Dermis lymphatic vessel endothelial cell (primary cell): Measurements from ENCODE around the gene ABHD16B. TPM values are rescaled to one million over a fixed set of nuclear protein-coding genes. Genes with fewer than 3 reads are reported as not detected.

Source experiments
- total RNA-seq: library from RNA; depleted of rRNA; stranded (reverse); fragments of >200 nt; gene quantifications from 2 replicates; pipeline ENCODE4 v1.2.1, GENCODE V29; 2014

The ABHD16B gene
- total RNA-seq, result not detected in 2 replicates

DNA sequence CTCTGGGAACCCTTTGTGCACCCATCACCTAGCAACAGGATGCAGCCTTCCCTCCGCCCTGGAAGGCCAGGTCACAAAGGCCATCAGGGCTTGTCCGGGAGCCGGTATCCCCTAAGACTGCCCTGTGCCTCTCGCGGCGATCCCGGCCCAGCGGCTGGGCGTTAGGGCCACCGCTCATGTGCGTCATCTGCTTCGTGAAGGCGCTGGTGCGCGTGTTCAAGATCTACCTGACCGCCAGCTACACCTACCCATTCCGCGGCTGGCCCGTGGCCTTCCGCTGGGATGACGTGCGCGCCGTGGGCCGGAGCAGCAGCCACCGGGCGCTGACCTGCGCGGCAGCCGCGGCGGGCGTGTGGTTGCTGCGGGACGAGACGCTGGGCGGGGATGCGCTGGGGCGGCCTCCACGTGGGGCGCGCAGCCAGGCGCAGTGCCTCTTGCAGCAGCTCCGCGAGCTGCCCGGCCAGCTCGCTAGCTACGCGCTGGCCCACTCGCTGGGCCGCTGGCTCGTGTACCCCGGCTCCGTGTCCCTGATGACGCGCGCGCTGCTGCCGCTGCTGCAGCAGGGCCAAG lies at the start of gene ABHD16B:
ABHD16B (plus strand) TSS at position 134 of the 570 bp plus-strand sequence; CDS start at position 177, 43 bp downstream.

DNA sequence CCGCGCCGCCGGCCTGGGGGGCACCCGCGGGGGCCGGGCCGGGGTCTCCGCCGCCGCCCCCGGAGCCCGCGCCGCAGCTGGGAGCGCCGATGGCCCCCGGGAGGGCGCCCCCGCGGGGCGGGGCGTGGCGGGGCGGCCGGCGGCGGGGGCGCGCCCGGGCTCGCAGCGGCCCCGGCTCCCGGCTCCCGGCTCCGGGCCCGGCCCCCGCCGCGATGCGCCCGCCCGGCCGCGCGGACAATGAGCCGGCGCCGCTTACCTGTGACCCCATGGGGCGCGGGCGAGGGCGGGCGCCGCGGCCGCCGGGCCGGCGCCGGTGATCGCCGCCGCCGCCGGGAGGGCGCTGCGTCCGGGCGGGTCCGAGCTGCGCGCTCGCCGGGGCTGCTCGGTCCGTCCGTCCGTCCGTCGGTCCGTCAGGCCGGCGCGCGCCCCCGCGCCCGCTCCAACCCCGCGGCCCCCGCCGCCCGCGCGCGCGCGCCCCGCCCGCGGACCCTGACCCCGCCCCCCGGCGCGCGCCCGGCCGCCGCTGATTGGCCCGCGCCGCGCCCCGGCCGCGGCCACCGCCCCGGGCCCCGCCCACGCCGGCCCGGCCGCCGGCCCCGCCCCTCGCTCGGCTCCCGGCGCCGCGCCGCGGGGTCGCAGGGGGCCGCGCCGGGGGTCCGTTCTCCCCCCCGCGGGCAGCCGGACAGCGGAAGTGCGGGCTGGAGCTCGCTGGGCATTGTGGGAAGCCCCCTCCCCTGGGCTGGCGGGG lies 30.3 kb upstream of the ABHD16B start, which contains the start of gene ZBTB46:
ZBTB46 (minus strand) TSS at position 424 of the 748 bp plus-strand sequence. CDS start 40,507 bp downstream, outside the sequence.

DNA sequence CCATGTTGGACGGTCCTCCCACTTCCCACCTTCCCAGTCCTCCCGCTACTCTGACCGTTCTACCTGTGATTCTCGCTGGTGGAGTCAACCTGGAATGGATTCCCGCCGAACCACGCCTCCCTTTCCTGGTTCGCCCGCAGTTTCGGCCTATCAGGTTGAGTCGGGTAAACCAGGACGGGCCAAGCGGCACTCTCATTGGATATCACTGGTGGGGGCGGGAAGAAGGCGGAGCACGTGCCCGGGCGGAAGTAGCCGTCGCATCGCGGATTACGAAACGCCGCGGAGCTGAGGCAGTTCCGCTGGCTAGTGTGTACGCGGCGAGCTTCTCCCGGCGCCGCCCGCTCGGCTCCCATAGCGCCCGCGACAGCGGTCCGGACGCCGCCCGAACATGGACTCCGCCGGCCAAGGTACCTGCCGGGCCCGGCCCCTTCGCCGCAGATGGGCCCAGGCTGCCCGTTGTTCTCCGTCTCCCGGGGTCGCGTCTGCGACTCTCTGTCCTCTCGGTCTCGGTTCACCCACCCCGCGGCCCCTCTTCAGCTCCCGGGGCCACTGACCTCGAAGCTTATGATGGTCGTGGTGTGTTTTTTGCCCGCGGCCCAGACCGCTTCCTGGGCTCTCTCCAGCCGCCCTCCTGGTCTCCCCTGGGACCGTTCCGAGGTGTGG lies 3.8 kb downstream of the ABHD16B start, which contains the start of gene TPD52L2:
TPD52L2 (plus strand) TSS at position 293 of the 663 bp plus-strand sequence; CDS start at position 389, 96 bp downstream.

DNA sequence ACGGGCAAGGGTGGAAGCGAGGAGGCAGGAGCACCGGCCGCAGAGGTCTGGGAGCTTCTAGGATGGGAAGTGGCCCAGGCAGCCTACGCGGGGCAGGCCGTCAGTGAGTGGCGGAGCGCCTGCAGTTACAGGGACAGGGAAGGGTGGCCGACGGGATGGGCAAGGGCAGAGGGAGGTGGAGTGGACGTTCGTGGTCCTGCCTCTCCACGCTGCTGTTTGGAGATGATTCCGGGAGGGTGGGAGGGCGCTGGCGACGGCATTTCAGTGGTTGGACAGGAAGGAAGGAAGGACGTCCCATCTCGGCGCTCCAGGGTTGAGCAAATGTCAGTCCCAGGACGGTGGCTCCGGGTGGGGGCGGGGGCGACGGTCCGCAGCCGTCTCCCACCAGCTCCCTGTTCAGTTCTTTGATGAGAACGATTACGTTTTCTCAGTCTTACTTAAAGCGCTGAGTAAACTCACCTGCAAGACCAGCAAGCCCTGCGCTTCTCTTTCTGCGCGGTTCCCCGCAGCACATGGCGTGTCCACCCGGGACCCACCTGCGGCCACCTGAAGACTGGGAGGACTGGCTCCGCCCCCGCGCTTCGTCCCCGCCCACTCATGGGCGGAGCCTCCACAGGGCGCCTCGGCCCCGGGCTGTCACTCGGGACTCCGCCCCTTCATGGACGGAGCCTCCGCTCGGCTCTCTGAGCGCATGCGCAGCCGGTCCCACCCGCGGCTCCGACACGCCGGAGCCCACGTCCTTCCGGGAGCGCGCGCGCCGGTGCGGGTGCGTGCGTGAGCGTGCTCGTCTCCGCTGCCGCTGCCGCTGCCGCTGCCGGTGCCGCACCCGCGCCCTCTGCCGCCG lies 33.3 kb downstream of the ABHD16B start, which contains the start of gene DNAJC5:
DNAJC5 (plus strand) TSS at position 769 of the 844 bp plus-strand sequence. CDS start 33,220 bp downstream, outside the sequence.

Other genes with a start within 250 kb of the ABHD16B start
- gene GMEB2, start 234.4 kb upstream of the ABHD16B start, total RNA-seq, result 6.0 and 6.9 TPM in 2 replicates
- 0.43 and 0.76 TPM in 2 replicates for gene STMN3, start 208.1 kb upstream of the ABHD16B start, total RNA-seq
- 4.7 and 5.6 TPM in 2 replicates for gene RTEL1, start 203.2 kb upstream of the ABHD16B start, total RNA-seq
- 1.3 and 1.8 TPM in 2 replicates for gene TNFRSF6B, start 164.8 kb upstream of the ABHD16B start, total RNA-seq
- 27.6 and 35.8 TPM in 2 replicates for gene ARFRP1, start 153.5 kb upstream of the ABHD16B start, total RNA-seq
- 14.4 and 14.6 TPM in 2 replicates for gene ZGPAT, start 153.5 kb upstream of the ABHD16B start, total RNA-seq
- gene LIME1, start 124.8 kb upstream of the ABHD16B start, total RNA-seq, result 0.86 and 0.87 TPM in 2 replicates
- gene SLC2A4RG, start 121.7 kb upstream of the ABHD16B start, total RNA-seq, result 5.5 and 6.4 TPM in 2 replicates
- gene ZBTB46, start 30.2 kb upstream of the ABHD16B start, total RNA-seq, result 78.5 and 87.3 TPM in 2 replicates
- 140 and 150 TPM in 2 replicates for gene TPD52L2, start 3.8 kb downstream of the ABHD16B start, total RNA-seq
- gene DNAJC5, start 33.6 kb downstream of the ABHD16B start, total RNA-seq, result 79.2 and 82.8 TPM in 2 replicates
- 31.2 and 33.3 TPM in 2 replicates for gene UCKL1, start 94.9 kb downstream of the ABHD16B start, total RNA-seq
- gene ZNF512B, start 108.4 kb downstream of the ABHD16B start, total RNA-seq, result 7.9 TPM in 2 replicates
- 3.3 TPM in 2 replicates for gene SAMD10, start 118.1 kb downstream of the ABHD16B start, total RNA-seq
- 65.9 and 73.3 TPM in 2 replicates for gene PRPF6, start 119.6 kb downstream of the ABHD16B start, total RNA-seq
- 3.3 and 5.8 TPM in 2 replicates for gene C20orf204, start 174.7 kb downstream of the ABHD16B start, total RNA-seq
- 17.7 and 30.9 TPM in 2 replicates for gene SOX18, start 188.1 kb downstream of the ABHD16B start, total RNA-seq
- gene TCEA2, start 201.7 kb downstream of the ABHD16B start, total RNA-seq, result 34.2 and 34.3 TPM in 2 replicates
- gene RGS19, start 218.0 kb downstream of the ABHD16B start, total RNA-seq, result 13.8 and 14.7 TPM in 2 replicates
- gene OPRL1, start 218.6 kb downstream of the ABHD16B start, total RNA-seq, result 1.6 and 2.2 TPM in 2 replicates
- 0.17 TPM in 1 of 2 replicates, not detected in the other for gene LKAAEAR1, start 222.9 kb downstream of the ABHD16B start, total RNA-seq
- not detected in 2 replicates for gene NPBWR2, start 246.1 kb downstream of the ABHD16B start, total RNA-seq